DND-41 (cell line): Measurements from ENCODE around the gene SMIM35.

ENCODE experiments used
- CTCF ChIP-seq: IDR thresholded peaks from 2 replicates; pipeline ENCODE4 v1.5.1; 2012; ENCODE audit warnings: borderline replicate concordance, low read length, moderate library complexity, mild to moderate bottlenecking; ENCODE audit not compliant: poor library complexity, severe bottlenecking; ENCODE audit errors: extremely low read depth
- EZH2 ChIP-seq: IDR thresholded peaks from 3 replicates; pipeline ENCODE4 v1.6.1; 2012; ENCODE audit warnings: borderline replicate concordance, low read depth, mild to moderate bottlenecking, moderate library complexity, low read length, inconsistent platforms; ENCODE audit not compliant: severe bottlenecking

GRCh38 chr11:118059246-118059940, 27.4 kb downstream of the SMIM35 start:
- no peak for TF ChIP-seq CTCF
- no peak for TF ChIP-seq EZH2
